Central memory CD8-positive, alpha-beta T cell (primary cell): ENCODE results near the gene PPP4R1.
A peak's percentile ranks its signal among the peaks of the same experiment; 100 is the strongest.

Experiments used
- ATAC-seq: fragments of 150-1000 bp; cut with Tn5 transposase; replicated peaks from 2 replicates; pipeline ENCODE4 v1.10.0; 2022; ENCODE audit warnings: mild to moderate bottlenecking, moderate FRiP score, moderate number of reproducible peaks; ENCODE audit not compliant: poor library complexity, severe bottlenecking; ENCODE audit errors: extremely low read depth
- DNase-seq, 2 donors: peaks; one replicate each; pipeline ENCODE4 v3.0.0; 2021; ENCODE audit warnings: low spot score in 2 of 2
- H3K27ac Mint-ChIP-seq: one replicate; pipeline ENCODE4 v1.8.0; 2022; ENCODE audit warnings: low read depth, mild to moderate bottlenecking, moderate library complexity, mixed read lengths
- H3K27me3 Mint-ChIP-seq: one replicate; pipeline ENCODE4 v1.8.0; 2022; ENCODE audit warnings: mixed read lengths
- H3K36me3 Mint-ChIP-seq: one replicate; pipeline ENCODE4 v1.8.0; 2022; ENCODE audit warnings: mild to moderate bottlenecking, moderate library complexity, mixed read lengths; ENCODE audit not compliant: insufficient read depth
- H3K4me1 Mint-ChIP-seq: one replicate; pipeline ENCODE4 v1.8.0; 2022; ENCODE audit warnings: mixed read lengths
- H3K4me3 Mint-ChIP-seq: one replicate; pipeline ENCODE4 v1.8.0; 2022; ENCODE audit warnings: mild to moderate bottlenecking, moderate library complexity, mixed read lengths
- H3K9me3 Mint-ChIP-seq: one replicate; pipeline ENCODE4 v1.8.0; 2022; ENCODE audit warnings: mixed read lengths

The PPP4R1 gene

GRCh38 chr18:9599328-9599727 lies 15.0 kb downstream of the PPP4R1 start:
- Mint-ChIP-seq H3K27me3 (no peaks in the 10 kb centered on the region), H3K4me3 (no peak overlapping the region), H3K4me1 (peaks cover 46% of the 10 kb centered on the region), H3K27ac (no peak overlapping the region), H3K9me3 (peaks cover 8% of the 10 kb centered on the region), H3K36me3 (peaks cover 5% of the 10 kb centered on the region)
- DNase-seq, result no peak
- no peak for ATAC-seq

- Mint-ChIP-seq H3K9me3 (peaks cover 8% of the 10 kb centered on the region), H3K4me3 (no peak overlapping the region), H3K4me1 (peaks cover 42% of the 10 kb centered on the region), H3K36me3 (peaks cover 5% of the 10 kb centered on the region), H3K27me3 (no peaks in the 10 kb centered on the region), H3K27ac (no peak overlapping the region)
- ATAC-seq, result no peak
- no peak for DNase-seq
These were observed 16.8 kb downstream of the PPP4R1 start for GRCh38 chr18:9597609-9598008.

- no peak for ATAC-seq
- Mint-ChIP-seq H3K36me3 (peaks cover 7% of the 10 kb centered on the region), H3K27me3 (no peaks in the 10 kb centered on the region), H3K4me1 (peaks cover 42% of the 10 kb centered on the region), H3K9me3 (peaks cover 8% of the 10 kb centered on the region), H3K4me3 (no peak overlapping the region), H3K27ac (peak overlapping the region; percentile 69)
- no peak for DNase-seq
These were observed 17.4 kb downstream of the PPP4R1 start for GRCh38 chr18:9596843-9597526.

DNA sequence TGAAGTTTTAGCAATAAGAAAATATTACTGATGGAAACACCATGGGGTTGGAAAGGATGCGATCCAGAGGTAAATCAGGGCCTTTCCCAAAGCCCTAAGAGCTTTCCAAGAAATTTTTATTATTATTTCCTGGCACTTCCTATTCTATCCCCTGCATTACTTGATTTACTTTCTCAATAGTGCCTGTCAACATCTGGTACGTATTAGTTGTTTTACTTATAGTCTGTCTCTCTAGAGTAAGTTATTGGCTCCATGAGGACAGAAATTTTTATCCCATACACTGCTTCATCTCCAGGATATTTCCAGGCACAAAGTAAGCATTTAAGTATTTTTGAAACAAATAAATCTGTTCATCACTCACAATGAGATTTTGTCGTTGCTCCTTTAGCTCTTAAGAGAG lies 18.1 kb downstream of the PPP4R1 start:
- Mint-ChIP-seq H3K27me3 (no peaks in the 10 kb centered on the region), H3K9me3 (peaks cover 8% of the 10 kb centered on the region), H3K4me3 (no peak overlapping the region), H3K4me1 (peaks cover 42% of the 10 kb centered on the region), H3K27ac (peak overlapping the region; percentile 69), H3K36me3 (peaks cover 7% of the 10 kb centered on the region)
- DNase-seq (no peak), ATAC-seq (no peak)

GRCh38 chr18:9594823-9595596 lies 19.3 kb downstream of the PPP4R1 start:
- ATAC-seq (no peak), DNase-seq (no peak)
- H3K36me3 Mint-ChIP-seq, result peaks cover 7% of the 10 kb centered on the region
- peak overlapping the region; percentile 45 for H3K27ac Mint-ChIP-seq
- H3K4me3 Mint-ChIP-seq, result no peak overlapping the region
- no peaks in the 10 kb centered on the region for H3K27me3 Mint-ChIP-seq
- peaks cover 42% of the 10 kb centered on the region for H3K4me1 Mint-ChIP-seq
- H3K9me3 Mint-ChIP-seq, result peaks cover 8% of the 10 kb centered on the region

GRCh38 chr18:9587924-9588323 lies 26.4 kb downstream of the PPP4R1 start:
- Mint-ChIP-seq H3K4me3 (no peak overlapping the region), H3K36me3 (peaks cover 36% of the 10 kb centered on the region), H3K27ac (no peak overlapping the region), H3K9me3 (no peaks in the 10 kb centered on the region), H3K4me1 (peaks cover 10% of the 10 kb centered on the region), H3K27me3 (no peaks in the 10 kb centered on the region)
- DNase-seq, result no peak
- ATAC-seq, result no peak

GRCh38 chr18:9586814-9587213 lies 27.5 kb downstream of the PPP4R1 start:
- Mint-ChIP-seq H3K36me3 (peaks cover 41% of the 10 kb centered on the region), H3K4me3 (no peak overlapping the region), H3K9me3 (no peaks in the 10 kb centered on the region), H3K27me3 (no peaks in the 10 kb centered on the region), H3K4me1 (peaks cover 10% of the 10 kb centered on the region), H3K27ac (no peak overlapping the region)
- no peak for DNase-seq
- no peak for ATAC-seq

DNA sequence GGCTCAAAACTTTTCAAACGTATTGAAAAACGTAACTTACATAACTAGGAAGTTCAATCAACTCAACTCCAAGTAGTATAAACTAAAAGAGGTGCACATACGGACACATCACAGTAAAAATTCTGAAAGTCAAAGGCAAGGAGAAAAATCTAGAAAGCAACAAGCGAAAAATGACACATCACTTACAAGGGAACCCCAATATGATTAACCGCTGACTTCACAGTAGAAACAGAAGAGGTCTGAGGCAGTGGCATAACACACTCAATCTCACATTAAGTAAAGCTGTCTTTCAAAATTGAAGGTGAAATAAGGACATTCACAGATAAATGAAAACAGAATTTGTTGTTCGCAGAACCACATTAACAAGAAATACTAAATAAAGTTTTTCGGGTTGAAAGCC lies 32.7 kb downstream of the PPP4R1 start:
- Mint-ChIP-seq H3K27me3 (no peaks in the 10 kb centered on the region), H3K9me3 (no peaks in the 10 kb centered on the region), H3K4me3 (no peak overlapping the region), H3K4me1 (peaks cover 10% of the 10 kb centered on the region), H3K27ac (no peak overlapping the region), H3K36me3 (peaks cover 40% of the 10 kb centered on the region)
- DNase-seq, result no peak
- ATAC-seq, result no peak

GRCh38 chr18:9578306-9578705 lies 36.1 kb downstream of the PPP4R1 start:
- Mint-ChIP-seq H3K4me3 (no peak overlapping the region), H3K36me3 (peaks cover 34% of the 10 kb centered on the region), H3K4me1 (no peaks in the 10 kb centered on the region), H3K27ac (no peak overlapping the region), H3K27me3 (no peaks in the 10 kb centered on the region), H3K9me3 (no peaks in the 10 kb centered on the region)
- no peak for ATAC-seq
- no peak for DNase-seq

- Mint-ChIP-seq H3K9me3 (no peaks in the 10 kb centered on the region), H3K4me3 (no peak overlapping the region), H3K36me3 (peaks cover 31% of the 10 kb centered on the region), H3K27me3 (no peaks in the 10 kb centered on the region), H3K27ac (no peak overlapping the region), H3K4me1 (no peaks in the 10 kb centered on the region)
- no peak for ATAC-seq
- no peak for DNase-seq
These were observed 37.0 kb downstream of the PPP4R1 start for GRCh38 chr18:9577361-9577760.

DNA sequence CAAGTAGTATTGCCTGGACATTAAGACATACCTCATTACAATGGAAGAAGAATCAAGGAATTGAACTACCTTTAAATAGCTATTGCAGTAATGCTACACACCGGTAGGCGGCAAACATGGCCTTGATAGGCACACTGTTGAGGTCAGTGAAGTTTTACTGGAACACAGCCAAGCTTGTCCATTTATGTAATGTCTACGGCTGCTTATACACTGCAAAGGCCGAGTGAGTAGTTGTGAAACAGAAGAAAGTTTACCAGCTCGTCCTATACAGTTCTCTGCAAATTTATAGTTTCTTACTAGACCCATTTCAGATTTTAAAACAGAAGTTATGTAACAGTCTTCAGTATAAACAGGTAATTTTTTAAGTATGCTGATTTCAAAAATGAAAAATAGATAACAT lies 38.8 kb downstream of the PPP4R1 start:
- ATAC-seq (no peak), DNase-seq (no peak)
- Mint-ChIP-seq H3K27me3 (no peaks in the 10 kb centered on the region), H3K9me3 (no peaks in the 10 kb centered on the region), H3K36me3 (peaks cover 21% of the 10 kb centered on the region), H3K4me1 (peaks cover 4% of the 10 kb centered on the region), H3K27ac (peak overlapping the region; percentile 33), H3K4me3 (no peak overlapping the region)

DNA sequence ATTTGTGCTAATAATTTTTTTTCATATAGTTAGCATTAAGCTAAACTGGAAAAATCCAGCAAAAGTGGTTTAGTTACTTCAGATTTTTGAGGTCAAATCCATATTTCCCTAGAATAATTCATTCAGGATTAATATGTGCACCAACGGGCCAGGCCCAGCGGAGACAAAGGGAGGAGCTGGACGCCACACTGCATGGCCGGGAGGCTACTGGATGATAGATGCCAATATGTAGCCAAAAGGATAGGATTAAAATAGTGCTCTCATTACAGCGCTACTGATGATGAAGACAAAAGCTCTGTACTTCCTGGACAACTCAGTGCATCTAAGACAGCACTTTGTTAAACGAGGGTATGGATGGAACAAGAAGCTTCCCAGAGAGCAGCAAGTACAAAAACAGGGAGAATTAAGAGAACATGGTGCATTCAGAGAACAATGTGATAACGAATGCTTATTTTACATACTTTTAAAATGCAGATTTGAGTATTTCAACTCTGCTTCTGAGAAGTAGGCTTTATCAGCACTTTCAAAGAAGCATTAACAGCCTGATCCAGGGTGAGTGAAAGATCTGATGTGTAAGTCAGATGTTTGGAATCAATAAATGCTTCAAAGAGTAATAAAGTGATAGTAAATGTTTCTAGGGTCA lies 39.8 kb downstream of the PPP4R1 start:
- no peak for DNase-seq
- Mint-ChIP-seq H3K27me3 (no peaks in the 10 kb centered on the region), H3K4me1 (peaks cover 4% of the 10 kb centered on the region), H3K9me3 (no peaks in the 10 kb centered on the region), H3K36me3 (peaks cover 21% of the 10 kb centered on the region), H3K27ac (no peak overlapping the region), H3K4me3 (no peak overlapping the region)
- no peak for ATAC-seq

GRCh38 chr18:9571546-9571945 lies 42.8 kb downstream of the PPP4R1 start:
- Mint-ChIP-seq H3K4me1 (peaks cover 4% of the 10 kb centered on the region), H3K27me3 (no peaks in the 10 kb centered on the region), H3K27ac (peak overlapping the region; percentile 0), H3K4me3 (no peak overlapping the region), H3K36me3 (peaks cover 22% of the 10 kb centered on the region), H3K9me3 (no peaks in the 10 kb centered on the region)
- no peak for ATAC-seq
- DNase-seq, result no peak
